ENCODE data around the gene KCNIP3.

Gene KCNIP3

GRCh38 chr2:95266781-95267430 is 30.2 kb upstream of the KCNIP3 start:
- no peaks in the 10 kb centered on the region for H3K9me3 ChIP-seq (ENCODE audit: control insufficient read depth, insufficient read depth, low read depth, low read length)
- ChIA-PET CTCF (interaction anchor here (1.7 kb wide), 1 partner anchor 36 kb away, joined by 3 read pairs; no protein-coding TSS in a partner anchor), POLR2A (no interaction called here)
- no peak overlapping the region for H3K27ac ChIP-seq (ENCODE audit: extremely low read depth, low read depth, low read length)
- H3K36me3 ChIP-seq (ENCODE audit: control insufficient read depth in 2 of 2, insufficient read depth in 1 of 2, low read length in 2 of 2): no peaks in the 10 kb centered on the region
- no peak overlapping the region for H3K4me3 ChIP-seq (ENCODE audit: low read depth, low read length)
- TF ChIP-seq ZNF654 (tag by site-specific recombination; IDR thresholded peaks at IDR 0.05; ENCODE audit: low read depth) (no peak), ZNF223 (tag by site-specific recombination; IDR thresholded peaks at IDR 0.05) (no peak), ZSCAN18 (tag by site-specific recombination; IDR thresholded peaks at IDR 0.05) (no peak), ZNF2 (tag by site-specific recombination; IDR thresholded peaks at IDR 0.05) (no peak), MEIS1 (CRISPR knock-in tag; IDR thresholded peaks at IDR 0.05; ENCODE audit: borderline replicate concordance) (no peak), ZNF302 (tag by site-specific recombination; IDR thresholded peaks at IDR 0.05; ENCODE audit: low read depth) (no peak), ZNF274 (IDR thresholded peaks at IDR 0.05; ENCODE audit: low read length) (no peak), ZNF274 (tag by site-specific recombination; IDR thresholded peaks at IDR 0.05; ENCODE audit: borderline replicate concordance) (no peak), ZNF639 (tag by site-specific recombination; IDR thresholded peaks at IDR 0.05) (no peak), ZBTB44 (tag by site-specific recombination; IDR thresholded peaks at IDR 0.05) (no peak), KLF1 (tag by site-specific recombination; IDR thresholded peaks at IDR 0.05) (no peak), ZNF776 (tag by site-specific recombination; IDR thresholded peaks at IDR 0.05; ENCODE audit: borderline replicate concordance) (no peak), ZNF48 (tag by site-specific recombination; IDR thresholded peaks at IDR 0.05) (no peak), WT1 (tag by site-specific recombination; IDR thresholded peaks at IDR 0.05) (no peak), ZSCAN30 (tag by site-specific recombination; IDR thresholded peaks at IDR 0.05) (no peak), IKZF3 (tag by site-specific recombination; IDR thresholded peaks at IDR 0.05) (no peak), ZNF280D (tag by site-specific recombination; IDR thresholded peaks at IDR 0.05) (no peak), ZNF830 (tag by site-specific recombination; IDR thresholded peaks at IDR 0.05; ENCODE audit: low read depth) (no peak)
- no peaks in the 10 kb centered on the region for H3K4me1 ChIP-seq (ENCODE audit: control insufficient read depth, insufficient read depth, low read length)
